ENCODE measurements around the gene KIT.

Gene KIT

GRCh38 chr4:54660591-54660990, 2.8 kb downstream of the KIT start:
- DNase-seq (ENCODE audit: low read depth, low spot score): no peak

DNA sequence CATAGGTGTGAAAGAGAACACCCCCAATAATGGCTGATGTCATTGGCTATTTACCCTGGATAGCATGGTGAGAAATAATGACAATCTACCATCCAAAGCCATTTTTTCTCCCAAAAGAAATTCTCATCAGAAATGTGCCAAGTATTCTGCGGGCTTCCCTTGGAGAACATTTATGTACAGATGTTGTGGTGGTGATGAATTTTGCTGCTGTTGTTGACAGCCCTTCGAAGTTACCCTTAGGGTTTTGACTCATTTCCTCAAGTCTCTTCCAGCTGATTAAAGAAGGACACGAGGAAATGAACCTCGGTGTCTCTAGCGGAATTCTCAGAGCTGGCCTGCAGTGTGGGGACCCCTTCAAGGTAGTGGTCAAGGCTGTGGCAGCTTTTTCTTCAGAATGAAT, 3.4 kb downstream of the KIT start:
- no peak for DNase-seq (ENCODE audit: low read depth, low spot score)

DNA sequence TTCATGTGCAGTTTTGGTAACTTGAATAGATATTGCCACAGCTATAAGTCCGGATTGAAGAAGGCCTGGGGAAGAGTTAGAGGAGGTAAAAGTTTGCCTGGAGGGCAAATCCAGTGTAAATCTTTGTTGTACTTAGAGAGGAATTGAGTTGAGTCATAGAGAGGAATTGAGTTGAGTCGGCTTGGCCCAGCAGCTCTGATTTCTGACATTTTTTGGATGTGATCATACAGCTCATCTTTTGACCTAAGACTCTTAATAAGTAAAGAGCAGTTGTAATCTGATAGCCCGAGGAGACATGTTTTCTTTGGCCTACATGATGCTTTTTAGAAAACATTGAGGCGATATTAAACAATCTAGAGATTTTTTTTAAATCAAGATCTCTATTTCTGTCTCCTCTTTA, 3.9 kb downstream of the KIT start:
- DNase-seq (ENCODE audit: low read depth, low spot score): peak; percentile 82

DNA sequence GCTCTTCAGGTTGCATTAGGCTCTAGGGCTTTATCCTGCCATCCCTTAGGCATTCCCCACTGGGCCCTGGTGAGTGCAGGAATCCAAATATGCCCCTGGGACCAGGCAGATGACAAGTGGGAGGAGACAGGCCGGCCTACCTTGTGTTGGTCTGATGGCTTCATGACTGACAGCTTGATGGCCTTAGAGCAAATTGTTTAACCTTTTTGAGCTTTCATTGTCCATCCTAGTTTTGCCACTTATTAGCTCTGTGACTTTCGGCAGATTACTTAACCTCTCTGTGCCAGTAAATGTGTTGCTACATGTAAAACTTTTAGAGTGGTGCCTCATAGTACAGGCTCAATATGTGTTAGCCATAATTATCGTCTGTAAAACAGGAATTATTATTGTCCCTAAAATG, 4.4 kb downstream of the KIT start:
- no peak for DNase-seq (ENCODE audit: low read depth, low spot score)

DNA sequence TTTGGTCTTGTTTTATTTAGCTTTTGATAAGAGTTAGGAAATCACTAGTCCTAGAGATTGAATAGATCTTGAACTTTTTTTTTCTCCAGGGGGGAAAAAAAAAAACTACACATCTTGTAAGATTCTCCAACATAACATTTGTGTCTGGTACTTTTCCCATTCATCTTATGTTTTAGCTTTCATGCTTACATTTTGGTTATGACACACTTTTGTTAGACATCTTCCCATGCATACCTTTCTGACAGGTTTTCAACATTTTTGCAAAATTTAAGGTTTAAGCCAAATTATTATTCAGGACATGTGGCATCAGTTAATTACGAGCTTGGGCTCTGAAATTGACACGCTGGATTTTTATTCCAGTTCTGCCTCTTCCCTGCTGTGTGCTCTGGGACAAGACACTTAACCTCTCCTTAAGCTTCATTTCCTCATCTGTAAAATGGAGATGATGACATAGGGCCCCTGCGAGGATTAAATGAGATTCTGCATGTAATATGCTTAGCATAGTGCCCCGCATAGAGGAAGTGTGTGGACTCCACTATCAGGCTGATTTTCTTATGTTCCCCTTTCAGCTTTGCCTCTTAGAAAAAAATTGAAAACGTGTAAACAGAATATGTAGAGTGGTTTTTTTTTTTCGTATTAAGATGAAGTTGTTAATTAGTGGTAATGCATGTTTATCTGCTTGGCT, 5.3 kb downstream of the KIT start:
- DNase-seq (ENCODE audit: low read depth, low spot score): no peak

GRCh38 chr4:54664400-54664799, 6.6 kb downstream of the KIT start:
- DNase-seq (ENCODE audit: low read depth, low spot score): no peak

GRCh38 chr4:54668014-54668611, 10.4 kb downstream of the KIT start:
- no peak for DNase-seq (ENCODE audit: low read depth, low spot score)

DNA sequence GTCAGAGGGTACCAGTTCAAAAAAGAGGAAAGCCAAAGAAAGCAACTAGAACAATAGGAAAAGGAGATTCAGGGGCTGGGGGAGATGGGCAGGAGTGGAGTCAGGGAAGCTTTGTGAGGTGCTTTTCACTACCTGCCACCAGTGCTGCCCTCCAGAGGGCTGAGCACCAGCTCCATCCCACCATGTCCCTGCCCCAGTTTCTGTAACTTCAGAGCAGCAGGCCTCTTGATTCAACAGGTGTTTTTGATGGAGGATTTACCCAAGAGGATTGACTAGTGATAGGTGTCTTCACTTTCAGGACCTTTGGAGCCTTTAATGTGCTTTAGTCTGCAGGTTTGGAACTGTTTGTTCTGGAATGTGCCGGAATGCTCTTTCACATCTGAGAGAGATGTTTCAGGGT, 12.1 kb downstream of the KIT start:
- DNase-seq (ENCODE audit: low read depth, low spot score): no peak

- no peak for DNase-seq (ENCODE audit: low read depth, low spot score)
Measured at GRCh38 chr4:54675721-54676461, 18.1 kb downstream of the KIT start.

DNA sequence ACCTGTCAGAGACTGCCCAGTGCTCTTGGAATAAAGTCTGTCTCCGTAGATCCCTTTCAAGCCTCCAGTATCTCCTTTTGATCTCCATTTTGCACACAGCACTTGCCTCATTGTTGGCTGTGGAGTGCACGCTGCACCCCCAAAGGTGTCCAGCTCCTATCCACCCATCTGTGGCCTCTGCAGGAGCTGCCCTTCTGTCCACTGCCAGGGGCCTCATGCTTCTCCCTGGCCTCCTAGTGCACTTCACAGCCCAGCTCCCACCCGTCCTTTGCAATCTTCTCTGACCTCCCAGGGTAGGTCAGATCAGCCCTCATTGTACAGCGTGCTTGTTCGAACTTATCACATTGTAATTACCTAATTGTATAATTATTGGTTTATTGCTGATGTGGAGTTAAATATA, 18.9 kb downstream of the KIT start:
- DNase-seq (ENCODE audit: low read depth, low spot score): no peak

DNA sequence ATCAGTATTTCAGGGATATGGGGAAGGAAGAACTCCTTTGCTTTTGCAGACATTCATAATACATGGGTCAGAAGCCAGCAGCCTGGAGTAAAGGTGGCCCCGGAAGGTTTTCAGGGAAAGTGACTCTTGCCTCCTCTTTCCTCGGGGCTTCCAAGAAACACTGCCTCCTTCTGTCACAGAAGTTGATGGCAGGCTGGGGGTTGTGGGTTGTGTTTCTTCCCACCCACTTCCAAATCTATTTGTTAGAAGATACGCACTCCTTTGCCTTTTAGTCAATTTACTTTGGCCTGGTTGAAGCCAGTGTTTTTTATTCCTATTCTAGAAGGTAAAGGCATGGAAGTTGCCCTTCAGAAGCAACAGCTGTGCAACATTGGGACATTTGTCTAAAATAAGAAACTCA, 19.7 kb downstream of the KIT start:
- DNase-seq (ENCODE audit: low read depth, low spot score): no peak

DNA sequence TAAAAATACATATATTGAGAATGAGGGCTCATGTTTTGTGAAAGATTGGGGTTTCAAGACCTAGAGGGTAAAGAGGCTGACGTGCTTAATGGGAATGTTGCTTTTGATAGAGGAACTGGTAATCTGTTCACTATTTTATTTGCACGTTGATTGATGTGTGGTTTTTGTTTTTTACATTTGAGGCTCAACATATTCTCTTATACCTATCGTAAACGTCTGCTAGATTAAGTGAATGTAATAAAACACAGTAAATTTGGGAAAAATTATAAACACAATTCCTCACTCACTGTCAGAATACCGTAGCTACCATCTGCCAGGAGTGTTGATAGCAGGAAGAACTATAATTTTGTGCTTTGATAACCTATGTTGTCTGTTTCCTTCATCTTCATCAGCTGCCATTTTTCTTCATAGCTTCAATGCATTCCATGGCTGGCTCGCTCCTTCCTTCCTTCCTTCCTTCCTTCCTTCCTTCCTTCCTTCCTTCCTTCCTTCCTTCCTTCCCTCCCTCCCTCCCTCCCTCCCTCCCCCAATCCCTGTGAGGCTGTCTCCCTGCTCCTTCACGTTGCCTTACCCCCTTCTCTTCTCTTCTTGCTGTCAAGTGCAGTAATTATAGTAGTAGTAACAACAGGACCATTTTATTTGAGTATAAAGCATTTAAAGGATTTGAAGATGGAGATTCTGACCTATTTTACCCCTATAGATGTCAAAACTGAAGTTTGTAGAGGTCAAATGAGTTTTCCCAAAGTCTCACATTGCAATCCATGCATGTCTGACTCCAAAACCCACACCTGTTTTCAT, 20.3 kb downstream of the KIT start:
- DNase-seq (ENCODE audit: low read depth, low spot score): no peak

GRCh38 chr4:54678826-54679225, 21.1 kb downstream of the KIT start:
- DNase-seq (ENCODE audit: low read depth, low spot score): no peak

GRCh38 chr4:54679813-54680212, 22.1 kb downstream of the KIT start:
- DNase-seq (ENCODE audit: low read depth, low spot score): no peak

DNA sequence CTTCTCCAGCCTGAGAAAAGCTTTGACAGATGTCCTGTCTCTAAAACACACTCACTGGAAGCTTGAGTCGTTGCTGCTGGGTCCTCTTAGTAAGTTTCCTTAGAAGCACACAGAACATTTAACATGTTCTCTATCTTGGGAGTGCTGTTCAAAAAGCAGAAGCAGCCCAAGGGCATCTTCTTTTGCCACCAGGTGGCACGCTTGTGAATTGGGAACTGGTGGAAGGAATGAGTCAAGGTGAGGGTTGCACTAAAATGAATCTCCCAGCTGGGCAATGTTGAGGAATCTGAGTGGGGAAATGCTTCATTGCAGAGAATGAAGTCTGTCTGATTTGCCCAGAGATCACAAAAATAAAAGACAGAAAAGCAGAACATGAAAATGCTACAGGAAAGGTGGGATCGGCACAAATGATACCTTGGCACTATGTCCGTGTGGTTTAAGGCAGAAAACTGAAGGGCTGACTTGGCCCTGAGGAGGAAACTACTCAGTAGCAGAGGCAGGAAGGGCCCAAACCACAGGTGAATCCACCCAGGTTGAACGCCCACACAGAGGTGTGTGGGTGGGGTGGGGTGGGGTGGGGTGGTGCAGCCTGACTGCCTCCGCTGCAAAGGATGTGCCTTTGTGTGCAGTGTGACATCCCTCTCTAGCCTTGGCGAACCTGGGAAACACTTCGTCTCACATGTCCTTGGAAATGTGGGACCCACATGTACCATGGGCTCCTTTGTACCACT, 26.0 kb downstream of the KIT start:
- DNase-seq (ENCODE audit: low read depth, low spot score): no peak

DNA sequence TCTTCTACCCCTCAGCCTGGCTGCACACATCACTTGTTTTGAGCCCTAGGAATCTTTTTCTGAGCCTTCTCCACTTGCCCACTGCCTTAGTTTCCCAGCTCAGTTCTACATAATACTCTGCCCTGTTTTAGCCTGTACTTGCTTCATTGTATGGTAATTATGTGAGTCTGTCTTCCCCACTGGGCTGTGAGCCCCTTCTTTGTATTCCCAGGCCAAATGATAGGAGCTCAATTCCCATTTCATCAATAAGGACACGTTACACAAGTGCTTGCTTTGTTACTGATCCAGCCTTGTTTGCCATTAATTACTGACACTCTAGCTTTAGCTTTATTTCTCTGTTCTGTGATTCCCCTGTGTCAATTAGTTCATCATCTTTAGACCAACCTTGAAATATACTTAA, 28.1 kb downstream of the KIT start:
- no peak for DNase-seq (ENCODE audit: low read depth, low spot score)

GRCh38 chr4:54687887-54688841, 30.4 kb downstream of the KIT start:
- DNase-seq (ENCODE audit: low read depth, low spot score): peak; percentile 71

- no peak for DNase-seq (ENCODE audit: low read depth, low spot score)
Measured at GRCh38 chr4:54695337-54695736, 37.6 kb downstream of the KIT start.

DNA sequence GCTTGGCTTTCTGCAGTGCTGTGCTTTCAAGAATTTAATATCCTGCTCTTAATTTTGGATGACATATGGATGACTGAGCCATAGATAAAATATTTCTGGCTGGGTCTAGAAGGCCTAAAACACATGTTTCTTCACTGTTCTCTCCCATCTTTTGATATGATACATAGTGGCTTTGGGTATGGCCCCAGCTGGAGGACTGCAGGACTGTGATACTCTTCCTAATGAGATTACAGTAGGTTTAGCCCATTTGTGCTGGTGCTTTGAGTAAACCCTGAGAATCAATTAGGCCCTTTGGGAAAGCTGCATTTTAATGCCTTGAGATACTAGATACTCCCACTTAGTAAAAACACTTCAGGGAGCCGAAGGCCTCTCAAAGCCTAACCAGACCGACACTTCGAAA, 38.0 kb downstream of the KIT start:
- DNase-seq (ENCODE audit: low read depth, low spot score): no peak

- DNase-seq (ENCODE audit: low read depth, low spot score): no peak
Measured at GRCh38 chr4:54696649-54697048, 38.9 kb downstream of the KIT start.

All from brain pericyte (primary cell).